IMR-90 (cell line): ENCODE data around the gene CEP76.
A peak's percentile ranks its signal among the peaks of the same experiment; 100 is the strongest.

Source experiments
- CTCF ChIP-seq: conservative IDR thresholded peaks from 2 replicates; pipeline ENCODE4 v1.5.1; 2012; ENCODE audit warnings: mild to moderate bottlenecking, low read depth, low read length, improper control_type of control experiment
- FOS ChIP-seq: fragments of 150-350 bp; IDR thresholded peaks from 2 replicates; pipeline ENCODE4 v1.6.1; 2016; ENCODE audit warnings: low read depth, low read length
- NFE2L2 ChIP-seq: fragments of 150-350 bp; IDR thresholded peaks from 2 replicates; pipeline ENCODE4 v1.6.1; 2016; ENCODE audit warnings: low read depth, mild to moderate bottlenecking, low read length
- POLR2A ChIP-seq: IDR thresholded peaks from 2 replicates; pipeline ENCODE4 v1.6.1; 2012; ENCODE audit warnings: mild to moderate bottlenecking, low read depth, low read length
- RAD21 ChIP-seq: IDR thresholded peaks from 2 replicates; pipeline ENCODE4 v1.6.1; 2012; ENCODE audit warnings: low read length, improper control_type of control experiment
- USF2 ChIP-seq: fragments of 150-350 bp; IDR thresholded peaks from 2 replicates; pipeline ENCODE4 v1.6.1; 2017; ENCODE audit warnings: mild to moderate bottlenecking, antibody characterized with exemption, low read length, low read depth

- TF ChIP-seq CTCF (peak; percentile 18; the same call in 1 of the 2 replicates), POLR2A (no peak), USF2 (no peak), NFE2L2 (no peak), RAD21 (no peak), FOS (no peak)
Observed at GRCh38 chr18:12686100-12686499, 16.4 kb downstream of the CEP76 start.
